IMR-90 (cell line): ENCODE results near the gene ANTXRL.
"Not testable (repeated sequence)": the region's sequence is repeated elsewhere in the genome, so short reads cannot be mapped to it uniquely, and the experiment has no call there.

Source experiments
- CEBPB ChIP-seq: IDR thresholded peaks from 2 replicates; pipeline ENCODE4 v1.6.1; 2012; ENCODE audit warnings: low read depth, low read length, improper control_type of control experiment
- MXI1 ChIP-seq: IDR thresholded peaks from 2 replicates; pipeline ENCODE4 v1.6.1; 2012; ENCODE audit warnings: low read depth, mild to moderate bottlenecking, low read length, moderate library complexity, borderline replicate concordance
- POLR2A ChIP-seq: IDR thresholded peaks from 2 replicates; pipeline ENCODE4 v1.6.1; 2012; ENCODE audit warnings: mild to moderate bottlenecking, low read depth, low read length
- TF ChIP-seq, protein P1 (sequence below): conservative IDR thresholded peaks from 2 replicates; pipeline ENCODE4 v1.5.1; 2012; ENCODE audit warnings: mild to moderate bottlenecking, low read depth, low read length, improper control_type of control experiment

DNA sequence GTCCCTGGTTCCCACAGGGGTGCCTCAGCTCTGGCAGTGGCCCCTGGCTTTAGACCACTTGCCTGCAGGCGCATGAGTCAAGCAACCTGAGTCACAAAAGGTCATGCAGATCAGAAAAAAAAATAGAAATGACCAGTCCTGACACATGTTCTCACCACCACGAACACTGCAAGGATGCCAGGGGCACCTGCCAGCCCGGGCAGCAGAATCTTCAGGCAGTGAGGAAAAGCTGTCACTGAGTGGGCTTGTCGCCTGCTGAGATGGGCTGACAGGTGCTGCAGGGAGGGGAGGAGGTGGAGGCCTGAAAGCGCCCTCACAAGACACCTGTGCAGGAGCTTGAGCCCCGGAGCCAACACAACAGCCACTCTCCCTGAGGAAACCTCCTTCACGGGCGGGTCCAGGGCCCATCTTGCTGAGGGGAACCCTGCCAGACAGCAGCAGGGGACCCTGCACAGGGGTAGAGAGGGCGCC lies 25.2 kb downstream of the ANTXRL start:
- TF ChIP-seq CEBPB, POLR2A, MXI1: not testable (repeated sequence)
- TF ChIP-seq, protein P1, sequence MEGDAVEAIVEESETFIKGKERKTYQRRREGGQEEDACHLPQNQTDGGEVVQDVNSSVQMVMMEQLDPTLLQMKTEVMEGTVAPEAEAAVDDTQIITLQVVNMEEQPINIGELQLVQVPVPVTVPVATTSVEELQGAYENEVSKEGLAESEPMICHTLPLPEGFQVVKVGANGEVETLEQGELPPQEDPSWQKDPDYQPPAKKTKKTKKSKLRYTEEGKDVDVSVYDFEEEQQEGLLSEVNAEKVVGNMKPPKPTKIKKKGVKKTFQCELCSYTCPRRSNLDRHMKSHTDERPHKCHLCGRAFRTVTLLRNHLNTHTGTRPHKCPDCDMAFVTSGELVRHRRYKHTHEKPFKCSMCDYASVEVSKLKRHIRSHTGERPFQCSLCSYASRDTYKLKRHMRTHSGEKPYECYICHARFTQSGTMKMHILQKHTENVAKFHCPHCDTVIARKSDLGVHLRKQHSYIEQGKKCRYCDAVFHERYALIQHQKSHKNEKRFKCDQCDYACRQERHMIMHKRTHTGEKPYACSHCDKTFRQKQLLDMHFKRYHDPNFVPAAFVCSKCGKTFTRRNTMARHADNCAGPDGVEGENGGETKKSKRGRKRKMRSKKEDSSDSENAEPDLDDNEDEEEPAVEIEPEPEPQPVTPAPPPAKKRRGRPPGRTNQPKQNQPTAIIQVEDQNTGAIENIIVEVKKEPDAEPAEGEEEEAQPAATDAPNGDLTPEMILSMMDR = not testable (repeated sequence)
